CD8-positive, alpha-beta memory T cell (primary cell): Measurements from ENCODE around the gene ENKD1. TPM values are rescaled to one million over a fixed set of nuclear protein-coding genes. Genes with fewer than 3 reads are reported as not detected.

ENCODE experiments used
- CTCF ChIA-PET: fragments of 350-600 bp; sonication (Branson Sonifier 250); formaldehyde crosslinking; loops from one replicate; lab custom pipeline; 2021; ENCODE audit warnings: antibody characterized with exemption; lab: Charles Lee
- POLR2A ChIA-PET: fragments of 350-600 bp; sonication (Branson Sonifier 250); formaldehyde crosslinking; loops from one replicate; lab custom pipeline; 2021; ENCODE audit warnings: antibody characterized with exemption; lab: Charles Lee
- DNase-seq, 5 donors: peaks; one replicate each; pipeline versions ENCODE4 v3.0.0 to v3.0.0-alpha.2; 2020 to 2022; ENCODE audit warnings: mixed read lengths in 1 of 5
- H3K27ac ChIP-seq: one replicate; pipeline ENCODE4 v1.7.0; 2013; ENCODE audit warnings: low read depth, mild to moderate bottlenecking, low read length, moderate library complexity
- H3K27me3 ChIP-seq: 2 replicates; pipeline ENCODE4 v1.7.0; 2013; ENCODE audit warnings: low read length, mild to moderate bottlenecking; ENCODE audit not compliant: insufficient read depth, poor library complexity, severe bottlenecking
- H3K36me3 ChIP-seq: 2 replicates; pipeline ENCODE4 v1.7.0; 2013; ENCODE audit warnings: mild to moderate bottlenecking, low read length, moderate library complexity; ENCODE audit not compliant: insufficient read depth
- H3K4me1 ChIP-seq: 2 replicates; pipeline ENCODE4 v1.7.0; 2013; ENCODE audit warnings: mild to moderate bottlenecking, low read length, moderate library complexity; ENCODE audit not compliant: insufficient read depth
- H3K4me3 ChIP-seq: 2 replicates; pipeline ENCODE4 v1.7.0; 2013; ENCODE audit warnings: mild to moderate bottlenecking, low read length
- H3K9me3 ChIP-seq: 2 replicates; pipeline ENCODE4 v1.7.0; 2013; ENCODE audit warnings: mild to moderate bottlenecking, low read length
- H3K27ac Mint-ChIP-seq, 8 donors: one replicate each; pipeline ENCODE4 v1.8.0; 2020 to 2021; ENCODE audit warnings: mixed read lengths in 8 of 8, mild to moderate bottlenecking in 6 of 8, inconsistent platforms in 3 of 8, moderate library complexity in 3 of 8
- H3K27me3 Mint-ChIP-seq, 2 donors: one replicate each; pipeline ENCODE4 v1.8.0; 2020 to 2021; ENCODE audit warnings: mixed read lengths in 2 of 2, mild to moderate bottlenecking in 1 of 2, moderate library complexity in 1 of 2
- H3K36me3 Mint-ChIP-seq, 3 donors: one replicate each; pipeline ENCODE4 v1.8.0; 2020 to 2021; ENCODE audit warnings: mixed read lengths in 3 of 3, inconsistent platforms in 1 of 3, mild to moderate bottlenecking in 1 of 3
- H3K4me1 Mint-ChIP-seq, 3 donors: one replicate each; pipeline ENCODE4 v1.8.0; 2020 to 2021; ENCODE audit warnings: mixed read lengths in 3 of 3, inconsistent platforms in 1 of 3, mild to moderate bottlenecking in 1 of 3
- H3K4me3 Mint-ChIP-seq, 7 donors: one replicate each; pipeline ENCODE4 v1.8.0; 2020 to 2021; ENCODE audit warnings: mixed read lengths in 7 of 7, mild to moderate bottlenecking in 6 of 7, moderate library complexity in 4 of 7, inconsistent platforms in 2 of 7
- H3K9me3 Mint-ChIP-seq, 5 donors: one replicate each; pipeline ENCODE4 v1.8.0; 2020 to 2022; ENCODE audit warnings: mixed read lengths in 5 of 5, mild to moderate bottlenecking in 3 of 5, moderate library complexity in 2 of 5, inconsistent platforms in 1 of 5
- polyA plus RNA-seq: library from polyadenylated mRNA; unstranded; fragments of 300-500 nt; fragmentation: Illumina TruSeq; gene quantifications from one replicate; pipeline ENCODE4 v1.2.3, GENCODE V29; 2021
- total RNA-seq, 2 experiments: library from RNA; stranded (reverse); gene quantifications; one replicate each; pipeline ENCODE4 v1.2.3, GENCODE V29; 2021

The ENKD1 gene
- total and polyA plus RNA-seq, 3 experiments from 2014 or later, result 1.7 to 15.6 (median 15.1) TPM

- ChIA-PET POLR2A (no interaction called here), CTCF (interaction anchor here (0.6 to 1.5 kb wide), 3 partner anchors 11 to 48 kb away, joined by 3 read pairs; partner anchors contain the start of gene CARMIL2)
- no peak for DNase-seq
- H3K4me1 ChIP-seq, result no peaks in the 10 kb centered on the region
- H3K36me3 Mint-ChIP-seq, result peaks cover 9 to 77% (median 19%) of the 10 kb centered on the region in 3 donors
- H3K27me3 ChIP-seq, result no peaks in the 10 kb centered on the region
- peaks cover 31% of the 10 kb centered on the region for H3K36me3 ChIP-seq
- H3K9me3 Mint-ChIP-seq, result no peaks in the 10 kb centered on the region
- no peaks in the 10 kb centered on the region for H3K9me3 ChIP-seq
- H3K4me1 Mint-ChIP-seq, result peaks cover 0 to 1% (median 0%) of the 10 kb centered on the region in 3 donors
- H3K27ac Mint-ChIP-seq, result peak overlapping the region in 1 of 8 donors; percentile 58
- H3K4me3 Mint-ChIP-seq, result no peak overlapping the region
- no peak overlapping the region for H3K4me3 ChIP-seq
- no peak overlapping the region for H3K27ac ChIP-seq
- no peaks in the 10 kb centered on the region for H3K27me3 Mint-ChIP-seq
Observed at GRCh38 chr16:67613808-67614207, 52.7 kb downstream of the ENKD1 start.

Other genes with a start within 250 kb of the ENKD1 start
- gene HSD11B2, start 235.6 kb downstream of the ENKD1 start, total RNA-seq, result 1 to 10 TPM; 1.1 to 1.5 TPM
- not detected for gene HSD11B2, start 235.6 kb downstream of the ENKD1 start, polyA plus RNA-seq
- gene ATP6V0D1, start 185.6 kb downstream of the ENKD1 start, total RNA-seq, result 10 to 100 TPM; 49.3 to 57.6 TPM
- 107 TPM for gene ATP6V0D1, start 185.6 kb downstream of the ENKD1 start, polyA plus RNA-seq
- not detected for gene AGRP, start 183.2 kb downstream of the ENKD1 start, total RNA-seq
- not detected for gene AGRP, start 183.2 kb downstream of the ENKD1 start, polyA plus RNA-seq
- gene RIPOR1, start 137.9 kb downstream of the ENKD1 start, total RNA-seq, result 10 to 100 TPM; 23.2 to 27.4 TPM
- gene RIPOR1, start 137.9 kb downstream of the ENKD1 start, polyA plus RNA-seq, result 6.1 TPM
- gene CTCF, start 104.2 kb downstream of the ENKD1 start, total RNA-seq, result 10 to 100 TPM; 65.4 to 67.4 TPM
- 66.4 TPM for gene CTCF, start 104.2 kb downstream of the ENKD1 start, polyA plus RNA-seq
- gene CARMIL2, start 21.6 kb downstream of the ENKD1 start, total RNA-seq, result 100 to 1,000 TPM; 124 to 139 TPM
- 24.5 TPM for gene CARMIL2, start 21.6 kb downstream of the ENKD1 start, polyA plus RNA-seq
- gene ACD, start 6.5 kb downstream of the ENKD1 start, total RNA-seq, result 10 to 100 TPM; 79.1 to 81.7 TPM
- 55.6 TPM for gene ACD, start 6.5 kb downstream of the ENKD1 start, polyA plus RNA-seq
- gene PARD6A, start 5.8 kb downstream of the ENKD1 start, total RNA-seq, result 10 to 100 TPM; 16.7 to 18.3 TPM
- 14.7 TPM for gene PARD6A, start 5.8 kb downstream of the ENKD1 start, polyA plus RNA-seq
- 1 to 10 TPM in 1 of 2 experiments, under 1 TPM in 1; 0.79 to 1.9 TPM for gene C16orf86, start 64 bp upstream of the ENKD1 start, total RNA-seq
- gene C16orf86, start 64 bp upstream of the ENKD1 start, polyA plus RNA-seq, result 2.7 TPM
- gene GFOD2, start 52.6 kb upstream of the ENKD1 start, total RNA-seq, result 10 to 100 TPM; 21.3 to 23.7 TPM
- 11.2 TPM for gene GFOD2, start 52.6 kb upstream of the ENKD1 start, polyA plus RNA-seq
- 10 to 100 TPM; 18.9 to 20.0 TPM for gene RANBP10, start 139.8 kb upstream of the ENKD1 start, total RNA-seq
- gene RANBP10, start 139.8 kb upstream of the ENKD1 start, polyA plus RNA-seq, result 11.1 TPM
- 1 to 10 TPM; 1.2 to 1.5 TPM for gene TSNAXIP1, start 140.1 kb upstream of the ENKD1 start, total RNA-seq
- 0.13 TPM for gene TSNAXIP1, start 140.1 kb upstream of the ENKD1 start, polyA plus RNA-seq
- gene THAP11, start 175.6 kb upstream of the ENKD1 start, total RNA-seq, result 10 to 100 TPM; 52.6 to 55.1 TPM
- 153 TPM for gene THAP11, start 175.6 kb upstream of the ENKD1 start, polyA plus RNA-seq
- gene NUTF2, start 180.2 kb upstream of the ENKD1 start, total RNA-seq, result 100 to 1,000 TPM; 181 TPM
- gene NUTF2, start 180.2 kb upstream of the ENKD1 start, polyA plus RNA-seq, result 129 TPM
- 10 to 100 TPM; 56.5 to 58.6 TPM for gene CENPT, start 180.9 kb upstream of the ENKD1 start, total RNA-seq
- gene CENPT, start 180.9 kb upstream of the ENKD1 start, polyA plus RNA-seq, result 14.3 TPM
- gene EDC4, start 206.3 kb upstream of the ENKD1 start, total RNA-seq, result 100 to 1,000 TPM; 105 to 108 TPM
- 30.1 TPM for gene EDC4, start 206.3 kb upstream of the ENKD1 start, polyA plus RNA-seq
- gene NRN1L, start 218.1 kb upstream of the ENKD1 start, total RNA-seq, result under 1 TPM in 1 of 2 experiments, not detected in 1; 0.97 TPM
- gene NRN1L, start 218.1 kb upstream of the ENKD1 start, polyA plus RNA-seq, result 0.83 TPM
- gene PSKH1, start 226.5 kb upstream of the ENKD1 start, total RNA-seq, result 10 to 100 TPM; 13.6 to 14.5 TPM
- gene PSKH1, start 226.5 kb upstream of the ENKD1 start, polyA plus RNA-seq, result 27.0 TPM